ENCODE results near the gene PHLDA3. TPM values are rescaled to one million over a fixed set of nuclear protein-coding genes. Genes with fewer than 3 reads are reported as not detected.
"Not testable (repeated sequence)": the region's sequence is repeated elsewhere in the genome, so short reads cannot be mapped to it uniquely, and the experiment has no call there.

The PHLDA3 gene
- total RNA-seq, 1 donor from 2014 or later = 50.6 TPM

DNA sequence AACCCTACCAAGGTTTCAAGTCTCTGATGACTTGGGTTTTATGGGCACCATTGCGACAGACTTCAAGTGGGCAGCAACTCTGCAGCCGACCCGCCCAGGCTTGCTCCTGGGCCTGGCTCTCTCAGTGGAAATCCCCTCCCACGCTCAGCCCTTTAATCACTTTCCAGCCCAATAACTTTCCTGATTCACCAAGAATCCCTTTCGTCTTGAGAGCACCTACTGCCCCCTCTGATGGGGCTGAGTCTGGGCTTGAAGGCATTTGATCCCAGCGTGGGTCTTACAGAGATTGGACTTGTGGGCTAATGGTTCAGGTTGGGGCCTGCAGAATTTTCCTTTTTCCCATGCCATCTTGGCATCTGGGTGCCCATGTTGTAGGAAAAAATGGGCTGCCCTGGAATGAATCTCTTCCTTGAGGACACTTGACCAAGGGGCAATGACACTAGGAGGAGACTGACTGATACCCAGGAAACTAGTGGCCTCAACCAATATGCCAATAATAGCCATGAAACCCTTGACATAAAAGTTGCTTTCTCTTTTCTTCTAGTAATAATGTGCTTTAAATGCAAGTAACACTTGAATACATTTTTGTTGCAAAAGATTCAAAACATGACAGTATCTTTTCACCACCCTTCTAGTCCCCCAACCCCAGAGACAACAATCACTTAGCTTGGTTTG, 7.8 kb upstream of the PHLDA3 start:
- TF ChIP-seq, protein P1, sequence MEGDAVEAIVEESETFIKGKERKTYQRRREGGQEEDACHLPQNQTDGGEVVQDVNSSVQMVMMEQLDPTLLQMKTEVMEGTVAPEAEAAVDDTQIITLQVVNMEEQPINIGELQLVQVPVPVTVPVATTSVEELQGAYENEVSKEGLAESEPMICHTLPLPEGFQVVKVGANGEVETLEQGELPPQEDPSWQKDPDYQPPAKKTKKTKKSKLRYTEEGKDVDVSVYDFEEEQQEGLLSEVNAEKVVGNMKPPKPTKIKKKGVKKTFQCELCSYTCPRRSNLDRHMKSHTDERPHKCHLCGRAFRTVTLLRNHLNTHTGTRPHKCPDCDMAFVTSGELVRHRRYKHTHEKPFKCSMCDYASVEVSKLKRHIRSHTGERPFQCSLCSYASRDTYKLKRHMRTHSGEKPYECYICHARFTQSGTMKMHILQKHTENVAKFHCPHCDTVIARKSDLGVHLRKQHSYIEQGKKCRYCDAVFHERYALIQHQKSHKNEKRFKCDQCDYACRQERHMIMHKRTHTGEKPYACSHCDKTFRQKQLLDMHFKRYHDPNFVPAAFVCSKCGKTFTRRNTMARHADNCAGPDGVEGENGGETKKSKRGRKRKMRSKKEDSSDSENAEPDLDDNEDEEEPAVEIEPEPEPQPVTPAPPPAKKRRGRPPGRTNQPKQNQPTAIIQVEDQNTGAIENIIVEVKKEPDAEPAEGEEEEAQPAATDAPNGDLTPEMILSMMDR (IDR thresholded peaks at IDR 0.05) = no peak
- Mint-ChIP-seq H3K9me3 (ENCODE audit: unreplicated experiment) (no peaks in the 10 kb centered on the region), H3K27me3 (ENCODE audit: unreplicated experiment) (no peaks in the 10 kb centered on the region), H3K4me1 (ENCODE audit: unreplicated experiment) (peaks cover 14% of the 10 kb centered on the region), H3K36me3 (ENCODE audit: unreplicated experiment) (no peaks in the 10 kb centered on the region), H3K4me3 (ENCODE audit: unreplicated experiment) (no peak overlapping the region), H3K27ac (ENCODE audit: unreplicated experiment) (no peak overlapping the region)
- DNase-seq (ENCODE audit: extremely low spot score, unreplicated experiment) = no peak

DNA sequence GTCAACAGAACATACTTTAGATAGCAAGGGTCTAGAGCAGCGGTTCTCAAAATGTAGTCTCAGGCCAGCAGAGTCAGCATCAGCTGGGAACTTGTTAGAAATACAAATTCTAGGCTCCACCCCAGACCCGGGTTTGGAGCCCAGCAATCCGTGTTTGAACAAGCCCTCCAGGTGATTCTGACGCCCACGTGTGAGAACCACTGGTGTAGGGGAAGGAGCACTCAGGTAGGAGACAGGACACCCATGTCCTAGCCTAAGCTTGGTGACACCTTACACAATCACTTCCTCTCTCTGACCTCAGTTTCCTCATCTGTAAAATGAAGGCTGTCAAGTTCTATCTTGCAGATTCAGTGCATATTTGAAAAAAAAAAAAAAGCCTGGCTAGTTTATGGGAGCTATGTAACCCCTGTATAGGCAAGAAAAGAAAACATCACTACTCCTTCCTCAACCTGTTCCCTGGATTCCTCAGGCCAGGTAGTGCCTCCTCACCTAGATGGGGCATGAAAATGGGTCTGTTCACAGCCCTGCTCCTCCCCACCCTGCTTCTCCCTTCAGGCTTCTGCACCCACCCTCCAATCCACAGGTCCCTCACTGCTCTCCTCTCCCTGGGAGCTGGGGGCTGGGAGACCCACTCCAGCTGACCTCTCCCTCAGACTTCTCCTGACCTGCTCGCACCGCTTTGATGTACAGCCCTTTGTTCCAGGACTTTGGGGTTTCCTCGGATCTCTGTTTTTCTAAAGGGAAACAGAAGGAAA, 7.1 kb upstream of the PHLDA3 start:
- no peak overlapping the region for H3K4me3 Mint-ChIP-seq (ENCODE audit: unreplicated experiment)
- DNase-seq (ENCODE audit: extremely low spot score, unreplicated experiment) = no peak
- no peaks in the 10 kb centered on the region for H3K27me3 Mint-ChIP-seq (ENCODE audit: unreplicated experiment)
- TF ChIP-seq, protein P1 (IDR thresholded peaks at IDR 0.05) = no peak
- peaks cover 14% of the 10 kb centered on the region for H3K4me1 Mint-ChIP-seq (ENCODE audit: unreplicated experiment)
- H3K27ac Mint-ChIP-seq (ENCODE audit: unreplicated experiment) = no peak overlapping the region
- H3K36me3 Mint-ChIP-seq (ENCODE audit: unreplicated experiment) = no peaks in the 10 kb centered on the region
- H3K9me3 Mint-ChIP-seq (ENCODE audit: unreplicated experiment) = no peaks in the 10 kb centered on the region

DNA sequence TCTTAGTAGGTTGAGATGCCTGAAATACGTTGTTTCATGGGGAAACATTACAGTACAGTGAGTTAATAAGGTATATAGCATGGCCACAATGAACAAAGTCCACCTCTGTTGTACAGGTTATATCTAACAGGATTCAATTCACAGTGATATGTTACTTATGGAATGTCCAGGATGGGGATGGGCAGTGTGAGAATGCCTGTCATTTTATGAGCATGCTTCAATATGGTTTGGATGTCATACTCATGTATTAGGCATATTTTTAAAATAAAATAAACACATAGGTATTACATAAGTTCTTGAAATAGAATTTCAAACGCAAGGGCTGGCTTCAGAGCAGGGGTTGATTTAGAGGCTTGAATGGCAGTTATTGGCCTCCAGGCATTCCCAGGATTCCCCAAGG, 6.1 kb upstream of the PHLDA3 start:
- TF ChIP-seq, protein P1 (IDR thresholded peaks at IDR 0.05) = no peak
- no peak overlapping the region for H3K4me3 Mint-ChIP-seq (ENCODE audit: unreplicated experiment)
- peaks cover 9% of the 10 kb centered on the region for H3K4me1 Mint-ChIP-seq (ENCODE audit: unreplicated experiment)
- no peaks in the 10 kb centered on the region for H3K36me3 Mint-ChIP-seq (ENCODE audit: unreplicated experiment)
- no peaks in the 10 kb centered on the region for H3K9me3 Mint-ChIP-seq (ENCODE audit: unreplicated experiment)
- no peak for DNase-seq (ENCODE audit: extremely low spot score, unreplicated experiment)
- no peaks in the 10 kb centered on the region for H3K27me3 Mint-ChIP-seq (ENCODE audit: unreplicated experiment)
- no peak overlapping the region for H3K27ac Mint-ChIP-seq (ENCODE audit: unreplicated experiment)

DNA sequence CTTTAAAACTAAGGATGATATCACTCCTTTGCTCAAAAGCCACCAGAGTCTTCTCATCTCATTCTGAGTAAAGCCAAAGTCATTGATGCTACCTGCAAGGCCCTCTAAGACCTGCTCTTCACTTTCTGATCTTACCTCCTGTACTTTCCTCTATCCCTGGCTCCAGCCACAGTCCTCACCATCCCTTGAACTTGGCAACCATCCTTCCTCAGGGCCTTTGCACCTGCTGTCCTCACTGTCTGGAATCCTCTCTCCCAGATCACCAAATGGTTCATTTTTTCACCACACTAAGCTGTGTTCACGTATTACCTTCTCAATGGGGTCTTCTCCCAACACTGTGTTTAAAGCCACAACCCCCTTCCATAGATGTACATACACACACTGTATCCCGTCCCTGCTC, 4.3 kb upstream of the PHLDA3 start:
- TF ChIP-seq, protein P1 (IDR thresholded peaks at IDR 0.05) = no peak
- Mint-ChIP-seq H3K27ac (ENCODE audit: unreplicated experiment) (no peak overlapping the region), H3K36me3 (ENCODE audit: unreplicated experiment) (no peaks in the 10 kb centered on the region), H3K4me3 (ENCODE audit: unreplicated experiment) (no peak overlapping the region), H3K9me3 (ENCODE audit: unreplicated experiment) (no peaks in the 10 kb centered on the region), H3K27me3 (ENCODE audit: unreplicated experiment) (no peaks in the 10 kb centered on the region), H3K4me1 (ENCODE audit: unreplicated experiment) (peaks cover 17% of the 10 kb centered on the region)
- no peak for DNase-seq (ENCODE audit: extremely low spot score, unreplicated experiment)

DNA sequence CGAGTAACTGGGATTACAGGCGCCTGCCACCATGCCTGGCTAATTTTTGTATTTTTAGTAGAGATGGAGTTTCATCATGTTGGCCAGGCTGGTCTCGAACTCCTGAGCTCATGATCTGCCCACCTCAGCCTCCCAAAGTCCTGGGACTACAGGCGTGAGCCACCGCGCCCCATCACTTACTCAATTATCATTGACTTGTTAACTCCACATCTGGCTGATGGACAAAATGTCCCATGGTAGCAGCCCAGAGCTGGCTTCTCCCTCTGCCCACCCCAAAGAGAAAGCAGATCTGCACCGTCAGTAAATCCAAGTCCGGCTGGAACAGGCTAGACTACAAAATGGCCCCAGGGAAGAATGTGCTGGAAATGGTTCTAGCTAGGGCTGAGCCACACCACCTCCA, 3.3 kb upstream of the PHLDA3 start:
- H3K36me3 Mint-ChIP-seq (ENCODE audit: unreplicated experiment); H3K27me3 Mint-ChIP-seq (ENCODE audit: unreplicated experiment); H3K9me3 Mint-ChIP-seq (ENCODE audit: unreplicated experiment); H3K27ac Mint-ChIP-seq (ENCODE audit: unreplicated experiment); H3K4me3 Mint-ChIP-seq (ENCODE audit: unreplicated experiment); DNase-seq (ENCODE audit: extremely low spot score, unreplicated experiment): not testable (repeated sequence)
- peaks cover 23% of the 10 kb centered on the region for H3K4me1 Mint-ChIP-seq (ENCODE audit: unreplicated experiment)
